HEK293 (cell line): Measurements from ENCODE around the gene PIK3CD.

Experiments
- CTCF ChIA-PET: fragments of 350-600 bp; formaldehyde crosslinking; extraction: SDS; loops from one replicate; lab custom pipeline; 2021; ENCODE audit warnings: antibody characterized with exemption; lab: Yijun Ruan, JAX
- POLR2A ChIA-PET: fragments of 300-600 bp; formaldehyde crosslinking; extraction: SDS; loops from one replicate; lab custom pipeline; 2020; ENCODE audit warnings: antibody characterized with exemption, inconsistent platforms; lab: Yijun Ruan, JAX
- H3K27ac ChIP-seq: fragments of 200-500 bp; sonication (Bioruptor generic); 2 replicates; pipeline ENCODE4 v1.5.1; 2014; ENCODE audit warnings: low read depth, low read length, control low read depth, inconsistent platforms; ENCODE audit errors: extremely low read depth
- H3K36me3 ChIP-seq, 2 experiments: fragments of 200-500 bp in 1 of 2; sonication (Bioruptor generic) in 1 of 2; 1 replicate in 1 of 2; 2 replicates in 1 of 2; pipeline ENCODE4 v1.5.1; 2014 to 2017; ENCODE audit warnings: inconsistent platforms in 2 of 2, low read length in 2 of 2; ENCODE audit not compliant: control insufficient read depth in 2 of 2, insufficient read depth in 1 of 2
- H3K4me1 ChIP-seq: fragments of 200-500 bp; sonication (Bioruptor generic); 2 replicates; pipeline ENCODE4 v1.5.1; 2014; ENCODE audit warnings: mild to moderate bottlenecking, low read length, inconsistent platforms; ENCODE audit not compliant: control insufficient read depth, insufficient read depth
- H3K4me3 ChIP-seq: 2 replicates; pipeline ENCODE4 v1.5.1; 2011; ENCODE audit warnings: low read depth, mild to moderate bottlenecking, control low read depth, low read length, moderate library complexity
- H3K9me3 ChIP-seq: fragments of 200-500 bp; sonication (Bioruptor generic); 2 replicates; pipeline ENCODE4 v1.5.1; 2014; ENCODE audit warnings: low read depth, low read length, inconsistent platforms; ENCODE audit not compliant: control insufficient read depth, insufficient read depth
- GLIS2 ChIP-seq: fragments of 450-650 bp; formaldehyde crosslinking; IDR thresholded peaks from 2 replicates; pipeline ENCODE4 v1.5.1; 2016; ENCODE audit warnings: missing biosample characterization, missing genetic modification characterization
- REPIN1 ChIP-seq: fragments of 450-650 bp; formaldehyde crosslinking; IDR thresholded peaks from 2 replicates; pipeline ENCODE4 v1.5.1; 2017; ENCODE audit warnings: missing biosample characterization, missing genetic modification characterization, low read depth
- TSHZ1 ChIP-seq: fragments of 450-650 bp; formaldehyde crosslinking; IDR thresholded peaks from 2 replicates; pipeline ENCODE4 v1.5.1; 2016; ENCODE audit warnings: missing biosample characterization, missing genetic modification characterization, borderline replicate concordance
- ZNF37A ChIP-seq: fragments of 450-650 bp; IDR thresholded peaks from 2 replicates; pipeline ENCODE4 v1.5.1; 2018; ENCODE audit warnings: missing biosample characterization, missing genetic modification characterization
- ZNF391 ChIP-seq: fragments of 450-650 bp; formaldehyde crosslinking; IDR thresholded peaks from 2 replicates; pipeline ENCODE4 v1.5.1; 2016; ENCODE audit warnings: low read depth, missing biosample characterization, missing genetic modification characterization, borderline replicate concordance
- ZNF639 ChIP-seq: fragments of 450-650 bp; formaldehyde crosslinking; IDR thresholded peaks from 2 replicates; pipeline ENCODE4 v1.5.1; 2016; ENCODE audit warnings: missing biosample characterization, missing genetic modification characterization
- TF ChIP-seq, protein P1 (sequence below): fragments of 450-650 bp; formaldehyde crosslinking; IDR thresholded peaks from 2 replicates; pipeline ENCODE4 v1.5.1; 2016; ENCODE audit warnings: missing biosample characterization, missing genetic modification characterization, borderline replicate concordance
- TF ChIP-seq, protein P2 (sequence below): fragments of 450-650 bp; formaldehyde crosslinking; conservative IDR thresholded peaks from 2 replicates; pipeline ENCODE4 v1.5.1; 2016; ENCODE audit warnings: low read depth, missing biosample characterization, missing genetic modification characterization

Gene PIK3CD

DNA sequence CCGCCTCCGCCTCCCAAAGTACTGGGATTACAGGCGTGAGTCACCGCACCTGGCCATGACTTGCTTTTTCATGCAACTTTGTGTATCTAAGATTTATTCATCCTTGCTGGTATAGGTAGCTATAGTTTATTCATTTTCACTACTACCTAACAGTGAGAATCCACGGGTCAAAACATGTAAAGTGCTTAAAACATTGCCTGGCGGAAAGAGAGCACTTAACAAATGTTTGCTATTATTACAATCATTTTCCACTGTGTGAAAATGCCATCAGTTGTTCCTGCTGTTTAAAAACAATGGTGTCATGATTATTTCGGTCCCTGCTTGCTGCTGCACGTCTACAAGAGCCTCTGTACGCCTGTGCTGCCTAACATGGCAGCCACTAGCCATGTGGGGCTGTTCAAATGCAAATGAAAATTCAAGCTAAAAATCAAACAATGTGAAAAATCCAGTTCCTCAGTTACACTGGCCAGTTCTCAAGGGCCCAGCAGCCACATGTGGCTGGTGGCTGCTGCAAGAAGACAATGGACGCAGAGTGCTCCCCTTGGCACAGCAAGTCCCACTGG lies 107.1 kb downstream of the PIK3CD start:
- POLR2A ChIA-PET, result no interaction called here
- Histone ChIP-seq H3K9me3 (no peaks in the 10 kb centered on the region), H3K4me1 (peaks cover 6% of the 10 kb centered on the region), H3K36me3 (peaks cover 0 to 20% of the 10 kb centered on the region in 2 experiments; a peak in 2 of 3 replicates), H3K27ac (no peak overlapping the region), H3K4me3 (no peak overlapping the region)
- TF ChIP-seq GLIS2, result no peak
- no peak for TF ChIP-seq ZNF639 (tag by site-specific recombination)
- TF ChIP-seq, protein P1, sequence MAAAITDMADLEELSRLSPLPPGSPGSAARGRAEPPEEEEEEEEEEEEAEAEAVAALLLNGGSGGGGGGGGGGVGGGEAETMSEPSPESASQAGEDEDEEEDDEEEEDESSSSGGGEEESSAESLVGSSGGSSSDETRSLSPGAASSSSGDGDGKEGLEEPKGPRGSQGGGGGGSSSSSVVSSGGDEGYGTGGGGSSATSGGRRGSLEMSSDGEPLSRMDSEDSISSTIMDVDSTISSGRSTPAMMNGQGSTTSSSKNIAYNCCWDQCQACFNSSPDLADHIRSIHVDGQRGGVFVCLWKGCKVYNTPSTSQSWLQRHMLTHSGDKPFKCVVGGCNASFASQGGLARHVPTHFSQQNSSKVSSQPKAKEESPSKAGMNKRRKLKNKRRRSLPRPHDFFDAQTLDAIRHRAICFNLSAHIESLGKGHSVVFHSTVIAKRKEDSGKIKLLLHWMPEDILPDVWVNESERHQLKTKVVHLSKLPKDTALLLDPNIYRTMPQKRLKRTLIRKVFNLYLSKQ (tag by site-specific recombination), result no peak
- TF ChIP-seq ZNF391 (tag by site-specific recombination), result no peak
- no peak for TF ChIP-seq TSHZ1
- TF ChIP-seq REPIN1, result no peak
- no peak for TF ChIP-seq ZNF37A (tag by site-specific recombination)
- CTCF ChIA-PET, result interaction anchor here (0.8 to 0.9 kb wide), 2 partner anchors 25 to 38 kb away, joined by 3 read pairs; no protein-coding TSS in a partner anchor

- Histone ChIP-seq H3K36me3 (peaks cover 0 to 8% of the 10 kb centered on the region in 2 experiments; a peak in 1 of 3 replicates), H3K27ac (no peak overlapping the region), H3K4me1 (peaks cover 6% of the 10 kb centered on the region), H3K4me3 (no peak overlapping the region), H3K9me3 (no peaks in the 10 kb centered on the region)
- TF ChIP-seq, protein P2, sequence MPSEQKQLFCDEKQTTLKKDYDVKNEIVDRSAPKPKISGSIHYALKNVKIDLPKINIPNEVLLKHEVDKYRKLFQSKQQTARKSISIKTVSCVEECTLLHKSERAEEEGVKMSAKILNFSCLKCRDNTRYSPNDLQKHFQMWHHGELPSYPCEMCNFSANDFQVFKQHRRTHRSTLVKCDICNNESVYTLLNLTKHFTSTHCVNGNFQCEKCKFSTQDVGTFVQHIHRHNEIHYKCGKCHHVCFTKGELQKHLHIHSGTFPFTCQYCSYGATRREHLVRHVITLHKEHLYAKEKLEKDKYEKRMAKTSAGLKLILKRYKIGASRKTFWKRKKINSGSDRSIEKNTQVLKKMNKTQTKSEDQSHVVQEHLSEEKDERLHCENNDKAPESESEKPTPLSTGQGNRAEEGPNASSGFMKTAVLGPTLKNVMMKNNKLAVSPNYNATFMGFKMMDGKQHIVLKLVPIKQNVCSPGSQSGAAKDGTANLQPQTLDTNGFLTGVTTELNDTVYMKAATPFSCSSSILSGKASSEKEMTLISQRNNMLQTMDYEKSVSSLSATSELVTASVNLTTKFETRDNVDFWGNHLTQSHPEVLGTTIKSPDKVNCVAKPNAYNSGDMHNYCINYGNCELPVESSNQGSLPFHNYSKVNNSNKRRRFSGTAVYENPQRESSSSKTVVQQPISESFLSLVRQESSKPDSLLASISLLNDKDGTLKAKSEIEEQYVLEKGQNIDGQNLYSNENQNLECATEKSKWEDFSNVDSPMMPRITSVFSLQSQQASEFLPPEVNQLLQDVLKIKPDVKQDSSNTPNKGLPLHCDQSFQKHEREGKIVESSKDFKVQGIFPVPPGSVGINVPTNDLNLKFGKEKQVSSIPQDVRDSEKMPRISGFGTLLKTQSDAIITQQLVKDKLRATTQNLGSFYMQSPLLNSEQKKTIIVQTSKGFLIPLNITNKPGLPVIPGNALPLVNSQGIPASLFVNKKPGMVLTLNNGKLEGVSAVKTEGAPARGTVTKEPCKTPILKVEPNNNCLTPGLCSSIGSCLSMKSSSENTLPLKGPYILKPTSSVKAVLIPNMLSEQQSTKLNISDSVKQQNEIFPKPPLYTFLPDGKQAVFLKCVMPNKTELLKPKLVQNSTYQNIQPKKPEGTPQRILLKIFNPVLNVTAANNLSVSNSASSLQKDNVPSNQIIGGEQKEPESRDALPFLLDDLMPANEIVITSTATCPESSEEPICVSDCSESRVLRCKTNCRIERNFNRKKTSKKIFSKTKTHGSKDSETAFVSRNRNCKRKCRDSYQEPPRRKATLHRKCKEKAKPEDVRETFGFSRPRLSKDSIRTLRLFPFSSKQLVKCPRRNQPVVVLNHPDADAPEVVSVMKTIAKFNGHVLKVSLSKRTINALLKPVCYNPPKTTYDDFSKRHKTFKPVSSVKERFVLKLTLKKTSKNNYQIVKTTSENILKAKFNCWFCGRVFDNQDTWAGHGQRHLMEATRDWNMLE (tag by site-specific recombination), result no peak
- CTCF ChIA-PET, result interaction anchor here (0.6 kb wide), 1 partner anchor 15 kb away, joined by 5 read pairs; no protein-coding TSS in a partner anchor
- POLR2A ChIA-PET, result no interaction called here
Observed at GRCh38 chr1:9759939-9760338, 108.4 kb downstream of the PIK3CD start.
